Right atrium auricular region (tissue), 2 donors: Measurements from ENCODE around the gene APLF. TPM values are rescaled to one million over a fixed set of nuclear protein-coding genes. Genes with fewer than 3 reads are reported as not detected.

Source experiments
- DNase-seq: peaks from one replicate; pipeline ENCODE4 v3.0.0-alpha.2; 2019; ENCODE audit warnings: low spot score
- H3K27ac ChIP-seq, 2 donors: fragments of 200-600 bp; sonication (generic); 1 replicate in 1 of 2; 2 replicates in 1 of 2; pipeline ENCODE4 v1.5.1; 2016 to 2019
- H3K27me3 ChIP-seq, 2 donors: fragments of 200-600 bp; sonication (generic); one replicate each; pipeline versions ENCODE4 v1.5.1 to v1.6.0; 2017 to 2019
- H3K36me3 ChIP-seq: fragments of 200-600 bp; sonication (generic); one replicate; pipeline ENCODE4 v1.5.1; 2016
- H3K4me1 ChIP-seq, 2 donors: fragments of 200-600 bp; sonication (generic); one replicate each; pipeline versions ENCODE4 v1.5.1 to v1.6.0; 2017 to 2019
- H3K4me3 ChIP-seq, 2 donors: fragments of 200-600 bp; sonication (generic); 1 replicate in 1 of 2; 2 replicates in 1 of 2; pipeline ENCODE4 v1.5.1; 2017 to 2019; ENCODE audit warnings: mild to moderate bottlenecking in 1 of 2, moderate library complexity in 1 of 2
- H3K9me3 ChIP-seq, 2 donors: fragments of 200-600 bp; sonication (generic); one replicate each; pipeline ENCODE4 v1.5.1; 2019
- CTCF ChIP-seq, 2 donors: fragments of 200-600 bp; sonication (generic); IDR thresholded peaks; one replicate each; pipeline ENCODE4 v1.5.1; 2019; ENCODE audit warnings: antibody characterized with exemption in 2 of 2
- total RNA-seq, 2 donors: library from RNA; depleted of rRNA; stranded (reverse); fragments of >200 nt; gene quantifications; one replicate each; pipeline ENCODE4 v1.1.0, GENCODE V29; 2016

APLF gene
- total RNA-seq, 2 donors from 2014 or later: 4.2 to 8.2 TPM

GRCh38 chr2:68447118-68447517 lies 20.3 kb upstream of the APLF start:
- Histone ChIP-seq H3K27me3 (no peaks in the 10 kb centered on the region), H3K4me1 (no peaks in the 10 kb centered on the region), H3K4me3 (no peak overlapping the region), H3K36me3 (no peaks in the 10 kb centered on the region), H3K27ac (no peak overlapping the region), H3K9me3 (peaks cover 0 to 4% of the 10 kb centered on the region in 2 donors)
- no peak for TF ChIP-seq CTCF (IDR thresholded peaks at IDR 0.05)
- no peak for DNase-seq

GRCh38 chr2:68448671-68449653 lies 18.4 kb upstream of the APLF start:
- DNase-seq: no peak
- Histone ChIP-seq H3K27me3 (no peaks in the 10 kb centered on the region), H3K4me1 (no peaks in the 10 kb centered on the region), H3K36me3 (no peaks in the 10 kb centered on the region), H3K27ac (no peak overlapping the region), H3K4me3 (no peak overlapping the region), H3K9me3 (peaks cover 0 to 4% of the 10 kb centered on the region in 2 donors)
- TF ChIP-seq CTCF (IDR thresholded peaks at IDR 0.05): no peak

DNA sequence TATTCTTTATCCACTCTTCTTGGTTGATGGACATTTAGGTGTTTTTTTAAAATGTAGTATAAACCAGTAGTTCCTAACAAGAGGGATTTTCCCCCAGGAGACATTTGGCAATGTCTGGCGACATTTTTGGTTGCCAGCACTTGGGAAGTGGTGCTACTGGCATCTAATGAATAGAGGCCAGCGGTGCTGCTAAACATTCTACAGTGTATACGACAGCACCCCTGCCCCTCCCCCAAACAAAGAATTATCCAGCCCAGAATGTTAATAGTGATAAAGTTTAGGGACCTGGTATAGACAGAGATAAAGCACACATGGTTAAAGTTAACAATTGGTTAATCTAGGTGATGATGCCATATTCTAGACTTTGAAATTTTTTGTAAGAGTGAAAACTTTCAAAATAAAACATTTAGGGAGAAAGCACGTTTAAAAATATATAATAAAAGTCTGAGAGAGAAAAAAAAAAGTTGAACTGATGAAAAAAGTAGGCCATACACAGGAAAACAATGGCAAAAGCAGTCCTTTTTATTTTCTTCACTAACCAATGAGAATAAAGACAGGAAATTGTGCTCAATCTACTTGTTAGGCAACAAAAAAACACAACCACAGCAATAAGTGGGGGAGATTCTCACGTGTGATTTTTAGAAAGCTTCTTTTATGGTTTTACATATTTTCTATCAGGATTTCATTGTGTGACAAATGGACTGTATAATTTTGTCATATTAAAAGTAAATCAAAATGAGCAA lies 15.1 kb upstream of the APLF start:
- Histone ChIP-seq H3K27ac (no peak overlapping the region), H3K9me3 (peaks cover 0 to 4% of the 10 kb centered on the region in 2 donors), H3K36me3 (no peaks in the 10 kb centered on the region), H3K4me1 (no peaks in the 10 kb centered on the region), H3K4me3 (no peak overlapping the region), H3K27me3 (no peaks in the 10 kb centered on the region)
- no peak for TF ChIP-seq CTCF (IDR thresholded peaks at IDR 0.05)
- DNase-seq: no peak

DNA sequence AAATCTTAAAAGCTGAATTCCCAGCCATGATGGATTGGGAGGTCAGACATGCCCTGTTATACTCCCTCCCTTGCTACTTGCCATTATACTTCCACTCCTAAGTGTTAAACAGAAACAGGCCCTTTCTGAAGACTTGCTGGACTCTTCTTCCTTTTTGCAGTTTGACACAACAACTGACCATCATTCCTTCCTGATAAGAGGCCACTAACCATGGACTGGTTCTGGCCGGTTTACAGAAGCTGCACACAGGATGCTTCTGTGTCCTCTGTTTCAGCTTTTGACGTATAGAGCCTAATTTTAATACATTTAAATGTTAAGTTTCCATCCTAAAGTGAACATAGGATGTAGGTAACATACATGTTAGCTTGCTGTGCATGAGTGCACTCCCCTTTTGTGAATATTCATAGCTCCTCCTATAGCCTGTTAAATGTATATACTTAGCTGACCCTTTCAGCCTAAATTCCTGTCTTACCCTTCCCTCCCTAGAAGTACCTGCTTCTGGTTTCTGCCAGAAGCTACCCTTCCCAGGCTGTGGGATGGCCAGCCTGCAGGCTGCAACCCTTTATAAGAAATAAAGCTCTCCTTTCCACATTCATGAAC lies 13.5 kb upstream of the APLF start:
- Histone ChIP-seq H3K36me3 (no peaks in the 10 kb centered on the region), H3K4me3 (no peak overlapping the region), H3K27ac (no peak overlapping the region), H3K27me3 (no peaks in the 10 kb centered on the region), H3K4me1 (no peaks in the 10 kb centered on the region), H3K9me3 (no peaks in the 10 kb centered on the region)
- DNase-seq: no peak
- no peak for TF ChIP-seq CTCF (IDR thresholded peaks at IDR 0.05)

DNA sequence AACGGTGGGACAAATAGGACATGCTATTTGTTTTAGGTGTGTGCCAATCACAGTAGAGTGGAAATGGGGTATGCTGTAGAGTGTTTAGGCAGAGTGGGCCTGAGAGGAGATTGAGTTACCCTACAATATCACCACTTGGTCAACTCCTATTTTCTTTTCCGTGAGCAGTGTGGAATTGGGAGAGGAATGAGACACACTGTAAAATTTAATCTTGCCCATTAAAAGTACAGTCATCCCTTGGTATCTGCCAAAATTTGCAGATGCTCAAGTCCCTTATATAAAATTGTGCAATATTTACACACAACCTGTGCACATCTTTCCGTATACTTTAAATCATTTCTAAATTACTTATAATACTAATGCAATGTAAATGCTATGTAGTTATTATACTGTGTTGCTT lies 12.7 kb upstream of the APLF start:
- Histone ChIP-seq H3K27me3 (no peaks in the 10 kb centered on the region), H3K4me1 (no peaks in the 10 kb centered on the region), H3K36me3 (no peaks in the 10 kb centered on the region), H3K9me3 (no peaks in the 10 kb centered on the region), H3K4me3 (no peak overlapping the region), H3K27ac (no peak overlapping the region)
- DNase-seq: no peak
- no peak for TF ChIP-seq CTCF (IDR thresholded peaks at IDR 0.05)
